Stimulated activated CD8-positive, alpha-beta memory T cell treated with anti-CD3 and anti-CD28 coated beads, Interleukin-12 subunit alpha, Interleukin-12 subunit beta, amount 100 ng/mL, for 1 hour (primary cell): ENCODE data around the gene PLP1.
"Not testable (repeated sequence)": the region's sequence is repeated elsewhere in the genome, so short reads cannot be mapped to it uniquely, and the experiment has no call there.

Experiments used
- DNase-seq: peaks from one replicate; pipeline ENCODE4 v3.0.0-alpha.2; 2020; ENCODE audit warnings: low read depth

The PLP1 gene

GRCh38 chrX:103781062-103781402 lies 4.4 kb downstream of the PLP1 start:
- no peak for DNase-seq

GRCh38 chrX:103781706-103782105 lies 5.1 kb downstream of the PLP1 start:
- DNase-seq: no peak

- no peak for DNase-seq
Observed at GRCh38 chrX:103782640-103783039, 6.0 kb downstream of the PLP1 start.

DNA sequence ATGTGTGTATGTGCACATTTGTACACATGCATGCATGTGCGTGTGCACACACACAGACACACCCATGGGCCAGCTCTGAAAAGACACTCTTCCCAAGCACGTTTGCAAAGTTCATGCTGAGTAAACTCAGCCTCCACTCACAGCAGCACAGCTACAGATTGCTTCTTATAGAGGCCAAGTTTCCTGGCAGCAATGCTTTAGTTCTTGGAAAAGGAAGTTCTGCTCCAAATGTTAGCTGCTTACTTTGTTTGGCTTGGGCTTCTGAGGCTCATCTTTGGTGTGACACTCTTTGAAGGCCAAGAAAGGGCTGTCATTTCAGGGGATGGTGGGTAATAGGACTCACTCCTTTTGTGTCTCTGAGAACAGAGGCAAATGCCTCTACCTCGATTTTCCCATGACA lies 6.6 kb downstream of the PLP1 start:
- DNase-seq: no peak

DNA sequence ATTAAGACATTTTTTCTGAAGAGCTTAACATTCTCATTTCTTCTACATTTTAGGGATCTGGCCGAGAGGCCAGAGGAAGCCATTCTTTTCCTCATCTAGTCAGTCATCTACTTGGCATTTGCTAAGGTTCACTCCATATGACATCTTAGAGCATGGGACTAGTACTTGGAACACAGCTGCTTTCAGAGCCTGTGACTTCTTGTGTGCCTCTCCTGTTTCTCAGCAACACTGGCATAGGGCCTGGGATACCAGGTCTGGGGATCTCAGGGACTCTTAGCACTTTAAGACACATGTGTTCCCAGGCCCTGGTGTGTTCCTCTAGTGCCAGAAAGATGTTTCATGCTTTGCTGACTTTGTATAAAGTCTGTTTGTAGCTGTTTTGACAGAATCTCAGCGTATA lies 7.3 kb downstream of the PLP1 start:
- no peak for DNase-seq

DNA sequence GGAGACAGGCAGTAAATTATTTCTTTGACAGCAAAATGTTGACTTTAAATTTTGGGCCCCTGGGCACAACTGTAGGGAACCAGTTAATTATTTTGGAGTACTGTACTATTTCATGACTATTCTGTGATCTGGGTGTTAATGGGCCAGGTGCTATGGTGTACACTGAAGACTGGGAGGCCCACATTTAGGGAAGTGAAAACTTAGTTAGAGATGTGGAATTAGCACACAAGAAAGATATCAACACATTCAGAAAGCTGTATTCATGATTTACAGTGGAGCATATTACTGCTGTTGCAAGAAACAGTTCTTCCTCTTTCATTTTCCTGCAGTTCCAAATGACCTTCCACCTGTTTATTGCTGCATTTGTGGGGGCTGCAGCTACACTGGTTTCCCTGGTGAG lies 12.4 kb downstream of the PLP1 start:
- DNase-seq: no peak

DNA sequence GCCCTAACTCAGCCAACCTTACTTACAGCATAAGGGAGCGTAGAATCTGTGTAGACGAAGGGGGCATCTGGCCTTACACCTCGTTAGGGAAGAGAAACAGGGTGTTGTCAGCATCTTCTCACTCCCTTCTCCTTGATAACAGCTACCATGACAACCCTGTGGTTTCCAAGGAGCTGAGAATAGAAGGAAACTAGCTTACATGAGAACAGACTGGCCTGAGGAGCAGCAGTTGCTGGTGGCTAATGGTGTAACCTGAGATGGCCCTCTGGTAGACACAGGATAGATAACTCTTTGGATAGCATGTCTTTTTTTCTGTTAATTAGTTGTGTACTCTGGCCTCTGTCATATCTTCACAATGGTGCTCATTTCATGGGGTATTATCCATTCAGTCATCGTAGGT lies 14.6 kb downstream of the PLP1 start:
- no peak for DNase-seq

DNA sequence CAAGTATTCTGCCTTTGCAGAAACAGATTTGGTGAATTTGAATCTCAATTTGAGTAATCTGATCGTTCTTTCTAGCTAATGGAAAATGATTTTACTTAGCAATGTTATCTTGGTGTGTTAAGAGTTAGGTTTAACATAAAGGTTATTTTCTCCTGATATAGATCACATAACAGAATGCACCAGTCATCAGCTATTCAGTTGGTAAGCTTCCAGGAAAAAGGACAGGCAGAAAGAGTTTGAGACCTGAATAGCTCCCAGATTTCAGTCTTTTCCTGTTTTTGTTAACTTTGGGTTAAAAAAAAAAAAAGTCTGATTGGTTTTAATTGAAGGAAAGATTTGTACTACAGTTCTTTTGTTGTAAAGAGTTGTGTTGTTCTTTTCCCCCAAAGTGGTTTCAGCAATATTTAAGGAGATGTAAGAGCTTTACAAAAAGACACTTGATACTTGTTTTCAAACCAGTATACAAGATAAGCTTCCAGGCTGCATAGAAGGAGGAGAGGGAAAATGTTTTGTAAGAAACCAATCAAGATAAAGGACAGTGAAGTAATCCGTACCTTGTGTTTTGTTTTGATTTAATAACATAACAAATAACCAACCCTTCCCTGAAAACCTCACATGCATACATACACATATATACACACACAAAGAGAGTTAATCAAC lies 15.3 kb downstream of the PLP1 start:
- no peak for DNase-seq

DNA sequence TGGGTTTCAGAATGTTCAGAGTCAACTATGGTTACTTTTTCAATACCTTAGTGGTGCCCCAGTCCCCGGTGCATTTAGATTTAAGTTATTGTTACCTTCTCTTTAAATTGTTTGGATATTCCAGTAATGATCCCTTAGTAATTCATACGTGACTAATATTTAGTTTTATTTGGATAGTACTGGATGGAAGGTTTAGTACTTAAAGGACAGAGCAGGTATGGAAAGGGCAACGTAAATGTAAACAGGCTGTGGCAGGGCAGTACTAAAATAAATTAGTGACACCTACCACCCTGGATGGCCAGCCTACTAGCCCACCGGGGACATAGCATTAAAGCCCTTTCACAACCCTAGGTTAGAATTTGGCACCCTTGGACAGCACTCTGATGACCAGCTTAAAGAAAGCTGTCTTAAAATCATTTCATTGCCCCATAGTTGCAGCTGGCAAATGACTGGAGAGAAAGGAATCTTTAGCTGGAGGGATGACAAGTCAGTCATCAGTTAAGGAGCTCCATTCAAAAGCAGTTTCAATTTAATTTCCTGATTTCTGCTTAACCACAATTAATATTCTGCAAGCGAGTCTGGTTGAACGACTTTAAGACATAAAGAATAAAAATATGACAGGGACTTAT lies 16.4 kb downstream of the PLP1 start:
- no peak for DNase-seq

DNA sequence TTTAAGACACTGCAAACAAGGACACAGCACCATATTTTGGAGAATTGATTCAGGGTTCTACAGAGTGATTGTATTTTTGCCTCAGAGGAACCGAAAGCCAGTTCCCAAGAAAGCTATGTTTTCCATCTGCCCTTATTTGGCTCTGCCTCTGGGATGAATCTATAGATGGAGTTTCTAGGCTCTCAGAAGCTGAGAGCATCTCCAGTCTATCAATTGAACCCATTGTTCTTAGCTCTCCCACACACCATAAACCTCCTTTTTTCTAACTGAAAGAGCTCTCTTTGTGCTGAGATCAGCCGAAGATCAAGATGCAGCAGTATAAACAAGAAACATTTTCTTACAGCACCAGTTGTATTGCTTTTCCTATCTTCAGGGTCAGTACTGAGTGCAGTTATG lies 16.9 kb downstream of the PLP1 start:
- no peak for DNase-seq

- DNase-seq: no peak
Observed at GRCh38 chrX:103794119-103794518, 17.5 kb downstream of the PLP1 start.

GRCh38 chrX:103797691-103798090 lies 21.1 kb downstream of the PLP1 start:
- no peak for DNase-seq

GRCh38 chrX:103800318-103800717 lies 23.7 kb downstream of the PLP1 start:
- DNase-seq: no peak

GRCh38 chrX:103805860-103806259 lies 29.2 kb downstream of the PLP1 start:
- DNase-seq: no peak

- no peak for DNase-seq
Observed at GRCh38 chrX:103806862-103807474, 30.3 kb downstream of the PLP1 start.

- no peak for DNase-seq
Observed at GRCh38 chrX:103811858-103812257, 35.2 kb downstream of the PLP1 start.

GRCh38 chrX:103817101-103817500 lies 40.5 kb downstream of the PLP1 start:
- not testable (repeated sequence) for DNase-seq

- no peak for DNase-seq
Observed at GRCh38 chrX:103817502-103817901, 40.9 kb downstream of the PLP1 start.

DNA sequence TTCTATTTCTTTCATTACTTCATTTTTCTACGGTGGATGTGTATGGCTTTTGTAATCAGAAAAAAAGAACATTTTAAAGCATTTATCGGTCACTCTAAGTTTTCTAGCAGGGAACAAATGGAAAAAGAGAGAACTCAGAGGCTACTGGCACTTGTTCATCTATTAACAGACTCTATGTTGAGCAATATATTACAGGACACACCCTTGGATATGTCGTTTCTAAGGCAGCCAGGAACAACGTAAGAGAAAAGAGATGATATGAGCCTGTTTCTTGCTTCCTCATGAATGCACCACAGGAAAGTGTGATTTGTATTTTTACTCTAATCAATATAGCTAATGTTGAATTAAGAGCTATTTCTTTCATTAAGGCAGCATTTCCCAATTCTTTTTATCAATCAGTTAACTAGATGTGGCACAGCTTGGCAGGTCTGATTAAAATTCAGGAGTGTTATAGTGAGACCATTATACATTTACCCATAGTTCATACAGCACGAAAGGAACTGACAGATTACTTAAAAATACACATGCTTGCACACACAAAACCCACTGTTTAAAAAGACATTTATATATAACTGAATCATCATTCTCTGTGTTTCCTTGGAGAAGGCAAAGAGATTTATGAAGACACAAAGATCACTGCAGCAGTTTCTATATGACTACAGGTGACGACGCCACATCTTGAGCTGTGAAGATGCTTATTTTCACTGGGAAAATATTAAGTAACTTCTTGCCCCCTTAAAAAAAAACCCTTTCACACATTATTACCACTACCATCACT lies 42.4 kb downstream of the PLP1 start:
- no peak for DNase-seq

- DNase-seq: not testable (repeated sequence)
Observed at GRCh38 chrX:103820802-103821201, 44.2 kb downstream of the PLP1 start.

- DNase-seq: no peak
Observed at GRCh38 chrX:103823591-103823990, 47.0 kb downstream of the PLP1 start.

- no peak for DNase-seq
Observed at GRCh38 chrX:103825881-103826280, 49.2 kb downstream of the PLP1 start.

- DNase-seq: no peak
Observed at GRCh38 chrX:103828529-103828928, 51.9 kb downstream of the PLP1 start.
